Lower leg skin (tissue), 4 donors: ENCODE data around the gene TACC3. TPM values are rescaled to one million over a fixed set of nuclear protein-coding genes. Genes with fewer than 3 reads are reported as not detected.

ENCODE experiments used
- DNase-seq, 2 donors: peaks; one replicate each; pipeline ENCODE4 v3.0.0-alpha.2; 2019; ENCODE audit warnings: low spot score in 2 of 2
- H3K4me3 ChIP-seq: fragments of 200-600 bp; sonication (generic); 2 replicates; pipeline ENCODE4 v1.5.1; 2017; ENCODE audit warnings: mild to moderate bottlenecking, low read depth; ENCODE audit not compliant: poor library complexity, severe bottlenecking
- POLR2A ChIP-seq, 2 donors: fragments of 450-650 bp; IDR thresholded peaks; one replicate each; pipeline ENCODE4 v1.6.1; 2016 to 2017; ENCODE audit warnings: antibody characterized with exemption in 2 of 2, mild to moderate bottlenecking in 1 of 2, moderate library complexity in 1 of 2
- WGBS, 2 donors: methylation state at CpG; one replicate each; pipeline ENCODE4 v1.1.5; 2018; 5-methylcytosine and 5-hydroxymethylcytosine counted together
- intact Hi-C: fragments of 100-400 bp; cut with DNase I; formaldehyde crosslinking; loops from one replicate; pipeline ENCODE4 v1.15.0; 2023; ENCODE audit warnings: low total_unique reads
- total RNA-seq, 4 donors: library from RNA; depleted of rRNA; stranded (reverse); fragments of >200 nt; gene quantifications; one replicate each; pipeline ENCODE4 v1.1.0, GENCODE V29; 2016
- TF ChIP-seq, protein P1 (sequence below), 3 donors: fragments of 450-650 bp; IDR thresholded peaks; one replicate each; pipeline ENCODE4 v1.5.1; 2016; ENCODE audit warnings: antibody characterized with exemption in 3 of 3, mild to moderate bottlenecking in 3 of 3, moderate library complexity in 2 of 3

TACC3 gene
- total RNA-seq, 4 donors from 2014 or later: 6.1 to 10.0 (median 7.9) TPM

DNA sequence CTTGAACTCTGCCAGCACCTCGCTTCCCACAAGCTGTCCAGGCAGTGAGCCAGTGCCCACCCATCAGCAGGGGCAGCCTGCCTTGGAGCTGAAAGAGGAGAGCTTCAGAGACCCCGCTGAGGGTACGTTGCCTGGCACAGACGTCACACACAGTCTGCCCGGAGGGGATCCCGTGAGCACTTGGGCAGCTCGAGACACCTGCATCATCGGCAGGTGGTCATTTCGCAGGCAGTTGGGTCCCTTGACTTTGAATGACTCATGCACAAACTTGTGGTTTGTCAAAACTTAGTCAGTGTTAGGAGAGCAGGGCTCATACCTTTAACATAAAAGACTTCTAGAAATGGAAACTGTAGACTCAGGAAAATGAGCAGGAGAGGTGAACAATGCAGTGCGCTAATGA is 9.9 kb downstream of the TACC3 start:
- intact Hi-C loops: no loop called here
- TF ChIP-seq, protein P1, sequence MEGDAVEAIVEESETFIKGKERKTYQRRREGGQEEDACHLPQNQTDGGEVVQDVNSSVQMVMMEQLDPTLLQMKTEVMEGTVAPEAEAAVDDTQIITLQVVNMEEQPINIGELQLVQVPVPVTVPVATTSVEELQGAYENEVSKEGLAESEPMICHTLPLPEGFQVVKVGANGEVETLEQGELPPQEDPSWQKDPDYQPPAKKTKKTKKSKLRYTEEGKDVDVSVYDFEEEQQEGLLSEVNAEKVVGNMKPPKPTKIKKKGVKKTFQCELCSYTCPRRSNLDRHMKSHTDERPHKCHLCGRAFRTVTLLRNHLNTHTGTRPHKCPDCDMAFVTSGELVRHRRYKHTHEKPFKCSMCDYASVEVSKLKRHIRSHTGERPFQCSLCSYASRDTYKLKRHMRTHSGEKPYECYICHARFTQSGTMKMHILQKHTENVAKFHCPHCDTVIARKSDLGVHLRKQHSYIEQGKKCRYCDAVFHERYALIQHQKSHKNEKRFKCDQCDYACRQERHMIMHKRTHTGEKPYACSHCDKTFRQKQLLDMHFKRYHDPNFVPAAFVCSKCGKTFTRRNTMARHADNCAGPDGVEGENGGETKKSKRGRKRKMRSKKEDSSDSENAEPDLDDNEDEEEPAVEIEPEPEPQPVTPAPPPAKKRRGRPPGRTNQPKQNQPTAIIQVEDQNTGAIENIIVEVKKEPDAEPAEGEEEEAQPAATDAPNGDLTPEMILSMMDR (IDR thresholded peaks at IDR 0.05): no peak
- TF ChIP-seq POLR2A (IDR thresholded peaks at IDR 0.05): no peak
- WGBS, 2 donors: 96 to 98% methylated on average over 10 of the region's 10 CpGs
- no peak for DNase-seq
- H3K4me3 ChIP-seq: no peak overlapping the region

DNA sequence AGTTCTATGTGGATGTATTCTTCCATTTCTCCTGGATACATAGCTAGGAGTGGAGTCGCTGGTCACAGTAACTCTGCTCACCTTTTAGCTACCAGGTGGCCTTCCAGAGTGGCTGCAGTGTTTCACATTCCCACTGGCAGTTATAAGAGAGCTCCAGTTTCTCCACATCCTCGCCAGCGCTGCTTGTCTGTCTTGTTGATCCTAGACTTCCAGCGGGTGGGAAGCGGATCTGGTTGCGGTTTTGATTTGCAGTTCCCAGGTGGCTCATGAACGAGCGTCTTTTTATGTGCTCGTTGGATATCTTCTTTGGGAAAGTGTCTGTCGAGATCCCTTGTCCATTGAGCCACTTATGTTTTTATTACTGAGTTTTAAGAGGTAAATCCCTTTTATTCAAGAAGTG is 11.6 kb downstream of the TACC3 start:
- WGBS, 2 donors: 90 to 91% methylated on average over 10 of the region's 10 CpGs
- TF ChIP-seq, protein P1 (IDR thresholded peaks at IDR 0.05): no peak
- TF ChIP-seq POLR2A (IDR thresholded peaks at IDR 0.05): no peak
- no peak overlapping the region for H3K4me3 ChIP-seq
- DNase-seq: no peak
- intact Hi-C loops: no loop called here

DNA sequence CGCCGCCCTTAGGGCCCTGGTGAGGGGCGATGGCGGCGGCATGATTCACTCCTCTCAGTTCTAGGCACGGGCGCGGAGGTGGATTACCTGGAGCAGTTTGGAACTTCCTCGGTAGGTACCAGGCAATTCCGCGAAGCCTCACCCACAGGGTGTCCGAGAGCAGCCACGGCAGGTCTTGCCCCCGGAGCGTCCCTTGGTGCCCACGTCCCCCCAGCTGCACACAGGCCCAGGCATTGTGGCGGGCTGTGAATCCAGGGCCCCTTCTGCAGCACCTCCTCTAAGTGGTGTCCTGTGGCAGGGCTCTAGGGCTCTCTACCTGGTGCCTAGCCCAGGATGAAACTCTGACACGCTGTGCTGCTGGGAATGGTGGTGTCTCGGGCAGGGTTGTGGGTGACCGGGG is 13.9 kb downstream of the TACC3 start:
- DNase-seq: no peak
- no peak for TF ChIP-seq POLR2A (IDR thresholded peaks at IDR 0.05)
- TF ChIP-seq, protein P1 (IDR thresholded peaks at IDR 0.05): no peak
- H3K4me3 ChIP-seq: no peak overlapping the region
- intact Hi-C loops: no loop called here
- WGBS, 2 donors: 91% methylated on average over 19 to 20 of the region's 20 CpGs

DNA sequence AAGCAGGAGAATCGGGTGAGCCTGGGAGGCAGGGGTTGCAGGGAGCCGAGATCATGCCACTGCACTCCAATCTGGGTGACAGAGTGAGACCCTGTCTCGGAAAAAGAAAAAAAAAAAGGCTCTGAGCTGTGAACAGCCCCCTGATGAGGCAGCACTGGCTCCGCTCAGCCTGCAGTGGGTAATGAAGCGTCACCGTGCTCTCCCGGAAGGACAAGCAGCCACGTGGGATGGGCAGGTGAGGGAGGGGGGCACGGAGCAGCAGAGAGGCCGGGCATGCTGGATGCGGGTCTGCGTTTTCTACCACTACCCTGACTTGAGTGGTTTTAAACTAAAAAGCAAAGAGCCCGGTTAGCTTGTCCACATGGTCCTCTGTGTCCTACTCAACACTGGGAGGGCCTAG is 15.5 kb downstream of the TACC3 start:
- TF ChIP-seq, protein P1 (IDR thresholded peaks at IDR 0.05): no peak
- no peak for TF ChIP-seq POLR2A (IDR thresholded peaks at IDR 0.05)
- DNase-seq: no peak
- 97% methylated on average over 13 of the region's 13 CpGs for WGBS, 2 donors
- no peak overlapping the region for H3K4me3 ChIP-seq
- intact Hi-C loops: no loop called here

DNA sequence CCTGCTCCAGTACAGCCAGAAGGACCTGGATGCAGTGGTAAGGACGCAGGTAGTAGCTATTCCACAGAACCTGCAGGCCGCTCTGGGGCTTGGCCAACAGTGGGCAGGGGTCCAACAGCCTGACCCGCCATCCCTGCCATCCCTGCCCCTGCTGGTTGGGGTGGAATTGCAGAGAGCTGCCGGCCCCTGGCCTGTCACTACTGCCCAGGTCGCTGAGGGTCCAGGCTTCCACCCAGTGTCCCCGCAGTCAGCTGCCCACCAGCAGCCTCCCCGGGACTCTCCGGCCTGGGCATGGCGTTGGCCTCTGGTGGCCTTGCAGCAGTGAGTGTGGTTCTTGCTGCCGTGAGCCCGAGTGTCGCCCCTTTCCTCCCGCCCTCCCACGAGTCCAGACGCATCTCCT is 16.3 kb downstream of the TACC3 start:
- DNase-seq: no peak
- intact Hi-C loops: no loop called here
- TF ChIP-seq, protein P1 (IDR thresholded peaks at IDR 0.05): no peak
- no peak overlapping the region for H3K4me3 ChIP-seq
- WGBS, 2 donors: 98% methylated on average over 14 to 15 of the region's 15 CpGs

DNA sequence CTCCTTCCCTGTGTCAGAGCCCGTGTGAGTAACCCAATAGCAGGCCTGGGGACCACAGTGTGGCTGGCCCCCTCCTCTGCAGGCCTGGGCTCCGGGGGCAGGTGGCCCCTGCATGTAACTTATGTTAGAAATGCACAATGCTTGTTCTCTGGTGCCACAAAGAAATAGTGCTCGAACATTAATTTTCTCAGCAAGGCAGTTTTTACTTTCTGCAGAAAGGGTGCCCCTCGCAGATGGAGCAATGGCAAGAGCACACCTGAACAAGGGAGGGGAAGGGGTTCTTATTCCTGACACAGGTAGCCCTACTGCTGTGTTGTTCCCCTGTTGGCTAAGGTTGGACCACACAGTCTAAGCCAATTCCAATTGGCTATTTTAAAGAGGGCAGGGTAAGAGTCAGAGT is 17.1 kb downstream of the TACC3 start:
- 96 to 100% methylated on average over 4 of the region's 4 CpGs for WGBS, 2 donors
- intact Hi-C loops: no loop called here
- no peak for DNase-seq
- TF ChIP-seq, protein P1 (IDR thresholded peaks at IDR 0.05): no peak
- no peak for TF ChIP-seq POLR2A (IDR thresholded peaks at IDR 0.05)
- H3K4me3 ChIP-seq: no peak overlapping the region
